Esophagus squamous epithelium (tissue), 4 donors: Measurements from ENCODE around the gene ZNF521.

Experiments used
- CTCF ChIP-seq, 6 experiments: fragments of 450-650 bp in 4 of 6; fragments of 200-600 bp in 2 of 6; sonication (generic) in 2 of 6; IDR thresholded peaks; one replicate each; pipeline ENCODE4 v1.5.1; 2016 to 2019; ENCODE audit warnings: antibody characterized with exemption in 6 of 6, mild to moderate bottlenecking in 4 of 6, moderate library complexity in 4 of 6
- POLR2A ChIP-seq, 4 donors: fragments of 450-650 bp; IDR thresholded peaks; one replicate each; pipeline ENCODE4 v1.6.1; 2017; ENCODE audit warnings: antibody characterized with exemption in 4 of 4, mild to moderate bottlenecking in 4 of 4, moderate library complexity in 3 of 4

- TF ChIP-seq CTCF (IDR thresholded peaks at IDR 0.05) (no peak), POLR2A (IDR thresholded peaks at IDR 0.05) (no peak)
These were observed 18.4 kb upstream of the ZNF521 start for GRCh38 chr18:25370391-25370790.
